Prostate gland (tissue), 2 donors: ENCODE results near the gene ZMYND8.

Source experiments
- POLR2A ChIP-seq: fragments of 450-650 bp; IDR thresholded peaks from one replicate; pipeline ENCODE4 v1.6.1; 2016; ENCODE audit warnings: antibody characterized with exemption, mild to moderate bottlenecking
- POLR2AphosphoS5 ChIP-seq: sonication (generic); formaldehyde crosslinking; IDR thresholded peaks from one replicate; pipeline ENCODE4 v1.6.1; 2017; ENCODE audit warnings: antibody characterized with exemption
- TF ChIP-seq, protein P1 (sequence below), 4 experiments: fragments of 200-600 bp in 2 of 4; fragments of 450-650 bp in 2 of 4; sonication (generic) in 2 of 4; IDR thresholded peaks; 1 replicate in 3 of 4; 2 replicates in 1 of 4; pipeline ENCODE4 v1.5.1; 2016 to 2019; ENCODE audit warnings: antibody characterized with exemption in 4 of 4, mild to moderate bottlenecking in 2 of 4, moderate library complexity in 2 of 4

DNA sequence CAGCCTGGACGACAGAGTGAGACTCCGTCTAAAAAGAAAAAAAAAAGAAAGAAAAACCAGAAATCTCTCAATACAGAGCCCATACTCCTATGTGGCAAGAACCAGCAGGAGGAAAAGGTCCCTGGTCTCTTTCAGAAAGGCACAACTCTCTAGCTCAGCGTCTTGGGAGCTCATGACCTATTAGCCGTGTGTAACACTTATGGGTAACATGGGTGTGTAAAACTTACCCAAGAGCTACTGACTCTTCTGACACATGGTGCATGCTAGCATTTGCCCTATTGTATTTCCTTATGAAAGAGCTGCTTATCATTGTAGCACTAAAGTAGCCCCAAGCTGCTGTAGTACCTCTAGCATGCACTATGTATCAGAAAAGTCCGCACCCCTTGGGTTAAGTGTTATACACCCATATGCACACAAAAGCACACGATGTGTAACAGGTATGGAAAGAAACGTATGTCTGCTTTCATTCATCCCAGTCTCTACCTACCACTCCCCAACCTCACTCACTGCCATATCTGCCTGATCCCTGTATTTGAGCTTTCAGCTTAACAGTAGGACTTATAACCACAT is 85.4 kb downstream of the ZMYND8 start:
- TF ChIP-seq, protein P1, sequence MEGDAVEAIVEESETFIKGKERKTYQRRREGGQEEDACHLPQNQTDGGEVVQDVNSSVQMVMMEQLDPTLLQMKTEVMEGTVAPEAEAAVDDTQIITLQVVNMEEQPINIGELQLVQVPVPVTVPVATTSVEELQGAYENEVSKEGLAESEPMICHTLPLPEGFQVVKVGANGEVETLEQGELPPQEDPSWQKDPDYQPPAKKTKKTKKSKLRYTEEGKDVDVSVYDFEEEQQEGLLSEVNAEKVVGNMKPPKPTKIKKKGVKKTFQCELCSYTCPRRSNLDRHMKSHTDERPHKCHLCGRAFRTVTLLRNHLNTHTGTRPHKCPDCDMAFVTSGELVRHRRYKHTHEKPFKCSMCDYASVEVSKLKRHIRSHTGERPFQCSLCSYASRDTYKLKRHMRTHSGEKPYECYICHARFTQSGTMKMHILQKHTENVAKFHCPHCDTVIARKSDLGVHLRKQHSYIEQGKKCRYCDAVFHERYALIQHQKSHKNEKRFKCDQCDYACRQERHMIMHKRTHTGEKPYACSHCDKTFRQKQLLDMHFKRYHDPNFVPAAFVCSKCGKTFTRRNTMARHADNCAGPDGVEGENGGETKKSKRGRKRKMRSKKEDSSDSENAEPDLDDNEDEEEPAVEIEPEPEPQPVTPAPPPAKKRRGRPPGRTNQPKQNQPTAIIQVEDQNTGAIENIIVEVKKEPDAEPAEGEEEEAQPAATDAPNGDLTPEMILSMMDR (IDR thresholded peaks at IDR 0.05), result no peak
- TF ChIP-seq POLR2AphosphoS5, result no peak
- TF ChIP-seq POLR2A, result no peak
